ENCODE data around the gene RETREG1.
"Not testable (repeated sequence)": the region's sequence is repeated elsewhere in the genome, so short reads cannot be mapped to it uniquely, and the experiment has no call there.

The RETREG1 gene, protein sequence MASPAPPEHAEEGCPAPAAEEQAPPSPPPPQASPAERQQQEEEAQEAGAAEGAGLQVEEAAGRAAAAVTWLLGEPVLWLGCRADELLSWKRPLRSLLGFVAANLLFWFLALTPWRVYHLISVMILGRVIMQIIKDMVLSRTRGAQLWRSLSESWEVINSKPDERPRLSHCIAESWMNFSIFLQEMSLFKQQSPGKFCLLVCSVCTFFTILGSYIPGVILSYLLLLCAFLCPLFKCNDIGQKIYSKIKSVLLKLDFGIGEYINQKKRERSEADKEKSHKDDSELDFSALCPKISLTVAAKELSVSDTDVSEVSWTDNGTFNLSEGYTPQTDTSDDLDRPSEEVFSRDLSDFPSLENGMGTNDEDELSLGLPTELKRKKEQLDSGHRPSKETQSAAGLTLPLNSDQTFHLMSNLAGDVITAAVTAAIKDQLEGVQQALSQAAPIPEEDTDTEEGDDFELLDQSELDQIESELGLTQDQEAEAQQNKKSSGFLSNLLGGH

DNA sequence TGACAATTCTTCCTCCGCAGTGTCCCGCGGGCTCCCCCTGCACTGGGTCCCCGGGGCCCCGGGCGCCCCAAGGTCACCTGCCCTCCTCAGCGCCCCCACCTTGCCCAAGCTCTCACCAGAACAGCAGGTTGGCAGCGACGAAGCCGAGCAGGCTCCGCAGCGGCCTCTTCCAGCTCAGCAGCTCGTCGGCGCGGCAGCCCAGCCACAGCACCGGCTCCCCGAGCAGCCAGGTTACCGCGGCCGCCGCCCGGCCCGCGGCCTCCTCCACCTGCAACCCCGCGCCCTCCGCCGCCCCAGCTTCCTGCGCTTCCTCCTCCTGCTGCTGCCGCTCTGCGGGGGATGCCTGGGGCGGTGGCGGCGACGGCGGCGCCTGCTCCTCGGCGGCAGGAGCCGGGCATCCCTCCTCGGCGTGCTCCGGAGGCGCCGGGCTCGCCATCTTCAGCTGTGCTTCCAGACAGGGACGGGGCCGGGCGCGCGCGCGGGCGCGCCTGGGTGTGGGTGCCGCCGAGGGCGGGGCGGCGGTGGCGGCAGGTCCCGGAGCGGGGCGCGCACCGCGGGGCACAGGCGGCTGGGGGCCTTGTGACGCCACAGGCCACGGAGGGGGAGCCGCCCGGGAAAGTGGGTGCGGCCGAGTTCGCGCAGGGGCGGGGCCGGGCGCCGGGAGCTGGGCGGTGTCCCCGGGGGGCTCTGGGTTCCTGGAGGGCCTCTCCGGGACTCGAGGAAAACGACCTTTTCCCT, at the start of gene RETREG1:
Gene RETREG1 (minus strand): TSS at position 462 of the 738 bp plus-strand sequence. CDS start 26 bp downstream, at position 436.
- peak; percentile 78 for DNase-seq (ENCODE audit: low spot score)

GRCh38 chr5:16666130-16666882, 49.5 kb upstream of the RETREG1 start:
- DNase-seq (ENCODE audit: low spot score) = no peak

- no peak for DNase-seq (ENCODE audit: low spot score)
These were observed 48.8 kb upstream of the RETREG1 start for GRCh38 chr5:16665601-16666000.

DNA sequence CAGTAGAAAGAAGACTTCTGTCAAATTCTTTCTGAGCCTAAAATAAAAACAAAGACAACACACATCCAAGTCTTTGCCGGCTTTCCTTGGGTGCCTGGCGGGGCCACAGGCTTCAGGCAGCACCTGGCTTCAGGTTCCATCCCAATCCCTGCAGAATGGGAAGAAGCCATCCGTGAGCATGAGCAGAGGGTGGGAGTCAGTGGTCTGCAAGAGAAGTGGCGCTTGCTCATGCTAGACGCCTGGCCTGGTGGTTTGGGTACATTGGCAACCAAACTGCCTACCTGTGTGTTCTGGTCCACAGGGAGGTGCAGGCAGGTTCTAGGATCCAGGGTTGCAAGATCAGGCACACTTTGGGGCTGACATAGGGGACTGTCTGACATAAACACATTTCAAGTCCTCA, 47.6 kb upstream of the RETREG1 start:
- no peak for DNase-seq (ENCODE audit: low spot score)

GRCh38 chr5:16663840-16664239, 47.0 kb upstream of the RETREG1 start:
- no peak for DNase-seq (ENCODE audit: low spot score)

GRCh38 chr5:16661713-16662112, 44.9 kb upstream of the RETREG1 start:
- DNase-seq (ENCODE audit: low spot score) = no peak

- DNase-seq (ENCODE audit: low spot score) = no peak
These were observed 44.2 kb upstream of the RETREG1 start for GRCh38 chr5:16660982-16661381.

- no peak for DNase-seq (ENCODE audit: low spot score)
These were observed 42.7 kb upstream of the RETREG1 start for GRCh38 chr5:16659536-16659935.

- peak; percentile 22 for DNase-seq (ENCODE audit: low spot score)
These were observed 39.9 kb upstream of the RETREG1 start for GRCh38 chr5:16656561-16657191.

DNA sequence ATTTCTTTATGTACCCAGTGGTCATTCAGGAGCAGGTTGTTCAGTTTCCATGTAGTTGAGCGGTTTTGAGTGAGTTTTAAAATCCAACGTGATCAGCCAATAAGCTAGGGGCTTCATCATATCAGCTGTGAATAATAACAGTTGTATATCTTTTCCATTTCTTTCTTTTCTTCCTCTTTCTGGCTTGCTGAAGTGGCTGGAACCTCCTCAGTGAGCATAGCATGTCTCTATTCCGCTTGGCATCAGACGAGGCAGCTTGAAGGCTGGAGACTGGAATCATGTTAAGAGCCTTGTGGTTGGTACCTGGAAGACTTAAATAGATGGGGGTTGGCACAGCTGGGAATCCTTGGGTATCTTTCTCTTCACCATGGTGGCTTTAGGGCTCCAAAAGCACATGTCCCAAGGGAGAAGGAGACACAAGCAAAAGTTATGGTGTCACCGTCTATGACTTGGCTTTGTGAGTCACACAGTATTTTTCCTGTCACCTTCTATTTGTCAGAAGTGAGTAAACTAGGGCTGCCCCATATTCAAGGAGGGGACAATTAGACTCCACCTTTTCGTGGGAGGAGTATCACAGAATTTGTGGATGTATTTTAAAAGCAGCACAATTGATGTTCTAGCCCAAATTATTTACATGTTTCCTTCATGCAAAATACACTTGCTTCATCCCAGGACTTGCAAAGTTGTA, 38.0 kb upstream of the RETREG1 start:
- no peak for DNase-seq (ENCODE audit: low spot score)

GRCh38 chr5:16648739-16649138, 31.9 kb upstream of the RETREG1 start:
- DNase-seq (ENCODE audit: low spot score) = not testable (repeated sequence)

DNA sequence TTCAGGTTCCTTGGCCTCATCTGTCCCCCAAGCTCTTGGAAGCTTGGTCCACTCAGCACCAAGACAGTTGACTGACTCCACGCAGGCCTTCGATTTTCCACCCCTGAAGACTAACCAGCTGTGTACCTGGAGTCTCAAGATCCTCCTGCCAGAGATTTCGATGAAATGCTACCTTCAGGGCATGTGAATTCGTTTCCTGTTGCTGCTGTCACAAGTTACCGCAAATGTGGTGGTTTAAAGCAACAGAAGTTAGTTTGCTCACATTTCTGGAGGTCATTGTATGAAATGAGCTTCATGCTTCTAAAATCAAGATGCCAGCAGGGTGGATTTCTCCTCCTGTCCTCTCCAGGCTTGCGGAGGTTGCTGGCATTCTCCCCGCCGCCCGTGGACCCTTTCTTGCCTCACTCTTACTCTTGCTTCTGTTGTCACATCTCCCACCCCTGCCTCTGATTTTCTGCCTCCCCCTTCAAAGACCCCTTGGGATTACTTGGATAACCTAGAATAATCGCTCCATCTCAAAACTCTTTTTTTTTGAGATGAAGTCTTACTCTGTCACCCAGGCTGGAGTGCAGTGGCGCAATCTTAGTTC, 27.6 kb upstream of the RETREG1 start:
- DNase-seq (ENCODE audit: low spot score) = no peak

DNA sequence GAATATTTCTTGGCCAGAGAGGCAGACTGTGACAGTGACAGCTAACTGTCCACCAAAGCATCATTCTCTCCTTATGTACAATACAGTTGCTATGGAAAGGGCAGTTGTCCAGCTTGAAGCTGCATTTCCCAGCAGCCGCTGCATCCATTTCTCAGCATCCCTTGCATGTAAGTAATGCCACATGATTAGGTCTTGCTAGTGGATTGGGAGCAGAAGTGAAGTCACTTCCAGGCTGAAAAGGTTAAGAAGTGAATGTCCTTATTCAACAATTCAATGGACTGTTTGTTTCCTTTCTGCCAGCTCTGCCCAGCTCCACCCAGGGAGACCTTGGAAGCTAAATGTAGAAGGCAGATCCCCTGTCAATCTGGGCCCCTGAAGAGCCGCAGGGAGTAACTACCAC, 26.1 kb upstream of the RETREG1 start:
- DNase-seq (ENCODE audit: low spot score) = no peak

DNA sequence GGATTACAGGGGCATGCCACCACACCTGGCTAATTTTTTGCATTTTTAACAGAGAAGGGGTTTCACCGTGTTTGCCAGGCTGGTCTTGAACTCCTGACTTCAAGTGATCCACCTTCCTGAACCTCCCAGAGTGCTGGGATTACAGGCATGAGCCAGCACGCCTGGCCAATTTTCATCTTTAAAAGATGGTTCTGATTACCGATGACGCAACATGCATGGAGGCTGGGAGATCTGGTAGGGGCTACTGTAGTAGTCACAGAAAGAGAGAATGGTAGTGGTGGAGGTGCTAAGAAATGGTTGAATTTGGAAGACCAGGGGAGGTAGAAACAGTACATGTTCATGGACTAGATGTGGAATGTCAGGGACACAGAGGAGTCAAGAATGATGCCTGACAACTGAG, 22.4 kb upstream of the RETREG1 start:
- no peak for DNase-seq (ENCODE audit: low spot score)

- no peak for DNase-seq (ENCODE audit: low spot score)
These were observed 11.6 kb upstream of the RETREG1 start for GRCh38 chr5:16628376-16628775.

DNA sequence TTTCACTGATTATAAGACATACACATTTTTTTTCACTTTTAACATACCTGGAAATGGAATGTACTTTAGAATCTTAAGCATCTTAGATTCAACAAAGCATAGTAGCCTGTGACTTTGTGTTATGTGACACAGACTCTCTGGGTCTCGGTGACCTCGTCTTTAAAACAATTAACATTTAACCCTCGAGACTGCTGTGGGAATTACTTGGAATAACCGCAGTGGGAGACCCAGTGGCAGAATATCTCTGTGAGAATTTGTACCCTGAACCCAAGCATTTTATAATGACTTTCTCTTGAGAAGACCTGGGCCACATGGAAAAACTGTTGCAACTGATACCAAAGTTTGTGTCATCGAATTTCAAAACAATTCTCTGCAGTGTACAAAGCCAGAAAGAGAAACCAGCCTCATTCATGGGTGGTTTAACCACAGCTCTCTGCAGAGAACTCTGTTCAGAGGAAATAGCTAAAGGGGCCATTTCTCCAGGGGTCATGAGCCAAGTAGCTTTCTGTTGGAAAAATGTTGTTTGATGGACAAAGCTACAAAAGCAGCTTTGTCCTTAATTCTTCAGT, 10.0 kb upstream of the RETREG1 start:
- DNase-seq (ENCODE audit: low spot score) = no peak

DNA sequence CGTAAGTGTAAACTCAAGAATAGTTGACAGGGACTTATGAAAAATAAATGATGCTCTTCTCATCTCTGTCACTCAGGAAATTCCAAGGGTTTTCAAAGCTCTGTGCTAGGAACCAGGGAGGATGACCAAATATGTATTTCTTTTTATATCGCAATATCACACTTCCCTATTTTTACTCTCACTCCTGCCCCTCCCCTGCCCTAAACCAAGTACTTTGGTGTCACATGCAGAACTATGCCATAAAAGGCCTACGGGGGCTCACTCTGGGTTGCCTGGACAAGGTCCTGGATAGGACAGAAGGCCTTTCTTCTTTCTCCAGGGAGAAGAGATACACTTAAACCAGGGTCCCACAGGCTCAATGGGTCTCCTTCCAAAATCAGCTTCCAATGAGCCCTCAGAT, 8.3 kb upstream of the RETREG1 start:
- no peak for DNase-seq (ENCODE audit: low spot score)

- no peak for DNase-seq (ENCODE audit: low spot score)
These were observed 2.3 kb upstream of the RETREG1 start for GRCh38 chr5:16619136-16619535.

DNA sequence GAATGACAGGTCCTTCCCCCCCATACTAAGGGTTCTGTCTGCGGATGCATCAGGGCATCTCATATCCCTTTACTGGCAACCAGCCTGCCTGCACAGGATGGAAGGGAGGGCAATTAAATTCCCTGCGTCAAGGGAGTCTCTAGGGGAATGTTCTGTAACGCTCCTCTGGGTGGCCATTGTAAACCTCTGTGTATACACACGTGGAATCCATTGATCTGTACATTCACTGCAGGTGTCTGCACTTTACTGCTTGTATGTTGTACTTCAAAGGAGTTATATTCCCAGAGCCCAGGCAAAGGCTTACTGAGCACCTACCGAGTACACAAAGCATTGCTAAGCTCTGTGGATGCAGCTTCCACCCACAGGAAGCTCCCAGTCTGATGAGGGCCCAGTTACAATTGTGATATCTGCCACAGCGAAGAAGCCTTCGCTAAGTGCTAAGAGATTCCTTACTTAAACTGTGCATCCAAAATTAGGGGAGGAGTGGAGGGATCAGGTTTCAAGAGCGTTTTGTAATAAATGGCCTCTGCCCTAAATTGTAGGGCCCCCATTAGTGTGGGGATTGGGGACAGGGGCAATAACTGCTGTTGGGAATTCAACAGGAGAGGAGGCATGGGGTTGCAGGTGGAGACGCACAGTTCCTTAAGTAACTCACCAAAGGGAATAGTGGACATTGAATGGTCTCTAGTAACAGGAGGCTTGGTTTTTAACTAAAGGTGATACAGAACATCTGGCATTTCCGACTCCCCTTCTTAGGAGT, 1.5 kb upstream of the RETREG1 start:
- no peak for DNase-seq (ENCODE audit: low spot score)

All from GM03348 (cell line).